ENCODE measurements around the gene THUMPD2.
A peak's percentile ranks its signal among the peaks of the same experiment; 100 is the strongest.

THUMPD2 gene

DNA sequence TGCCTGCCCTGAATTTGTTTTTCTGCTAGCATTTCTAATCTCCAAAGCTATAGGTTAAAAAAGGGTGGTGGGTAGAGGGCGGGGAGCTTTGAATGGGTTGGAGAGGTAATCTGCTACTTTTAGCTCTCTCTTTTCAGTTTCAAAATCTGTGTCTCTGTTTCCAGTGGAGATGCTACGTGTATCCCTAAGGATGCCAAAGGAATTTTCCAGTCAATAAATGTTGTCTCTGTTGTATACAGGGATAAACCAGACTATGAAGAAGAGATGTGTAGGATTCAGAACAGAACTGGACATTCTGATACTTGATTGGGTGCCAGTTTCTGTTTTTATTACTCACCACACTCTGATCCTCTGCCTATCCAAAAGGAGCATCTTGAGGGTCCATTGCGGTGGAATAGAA lies 63.2 kb downstream of the THUMPD2 start:
- DNase-seq, result no peak

- DNase-seq, result no peak
Observed at GRCh38 chr2:39715095-39715494, 64.0 kb downstream of the THUMPD2 start.

DNA sequence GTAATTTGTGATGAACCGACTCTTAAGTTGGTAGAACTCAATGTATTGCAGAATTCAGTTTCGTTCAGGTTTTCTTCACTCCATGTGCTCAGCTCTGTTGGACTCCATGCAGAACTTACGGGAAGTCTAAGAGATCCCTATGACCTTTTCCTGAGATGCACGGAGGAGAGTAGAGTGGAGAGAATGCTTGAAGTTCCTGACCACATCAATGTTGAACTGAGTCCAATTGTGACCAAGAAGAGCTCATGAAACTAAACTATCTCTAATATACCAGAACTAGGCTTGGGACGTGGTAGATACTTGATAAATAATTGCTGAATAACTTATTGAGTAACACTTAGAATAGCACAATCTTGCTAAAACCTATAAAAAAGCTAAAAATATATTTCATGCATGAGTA lies 66.1 kb downstream of the THUMPD2 start:
- no peak for DNase-seq

DNA sequence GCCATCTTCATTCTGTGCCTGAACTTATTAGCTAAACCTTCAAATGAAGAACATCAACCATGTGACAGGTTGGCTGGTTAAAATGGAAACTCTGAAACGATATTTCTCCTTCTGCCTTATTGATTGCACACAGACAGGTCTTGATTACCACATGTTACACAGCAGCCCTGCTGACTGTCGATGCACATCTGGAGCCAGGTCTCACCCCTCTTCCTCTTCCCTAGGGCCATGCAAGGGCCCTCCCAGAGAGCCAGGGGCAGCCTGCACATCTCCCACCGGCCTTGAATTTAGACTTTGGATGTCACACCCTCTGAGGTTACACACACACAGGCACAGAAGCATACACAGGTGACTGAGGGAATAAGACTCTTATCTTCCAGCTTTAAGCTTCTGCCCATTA lies 68.3 kb downstream of the THUMPD2 start:
- DNase-seq, result no peak

DNA sequence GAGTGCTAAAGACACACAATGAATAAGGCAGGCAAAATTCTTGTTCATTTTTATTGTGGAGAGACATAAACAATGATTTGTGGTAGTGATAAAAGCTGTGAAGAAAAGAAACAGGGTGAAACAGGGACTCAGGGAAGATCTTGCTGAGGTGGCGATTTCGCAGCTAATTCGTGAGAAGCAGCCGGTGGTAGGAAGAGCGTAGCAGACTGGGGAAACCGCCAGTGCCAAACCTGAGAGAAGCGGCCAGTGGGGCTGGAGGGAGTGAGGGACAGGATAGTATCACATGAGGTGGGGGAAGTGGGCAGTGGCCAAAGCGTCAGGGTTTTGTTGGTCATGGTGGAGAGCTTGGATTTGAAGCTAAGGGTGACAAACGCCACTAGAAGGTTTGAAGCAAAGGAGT lies 71.1 kb downstream of the THUMPD2 start:
- no peak for DNase-seq

GRCh38 chr2:39706945-39707344 lies 72.1 kb downstream of the THUMPD2 start:
- no peak for DNase-seq

DNA sequence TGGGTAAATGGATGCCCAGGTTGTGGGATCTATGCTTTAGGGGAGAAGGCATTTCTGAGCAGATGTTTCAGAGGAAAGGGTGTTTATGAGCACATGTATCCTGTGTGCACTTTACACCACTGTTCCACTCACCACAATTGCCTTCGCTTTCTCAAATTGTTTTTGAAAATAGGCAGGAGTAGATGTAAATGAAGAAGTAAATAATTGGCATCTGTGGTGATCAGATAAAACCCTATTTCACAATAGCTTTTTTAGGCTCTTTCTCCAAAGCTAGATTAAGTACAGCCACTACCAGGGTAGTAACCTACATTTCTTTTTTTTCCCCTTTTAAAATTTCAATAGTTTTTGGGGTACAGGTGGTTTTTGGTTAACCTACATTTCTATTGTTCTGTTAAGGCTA lies 72.7 kb downstream of the THUMPD2 start:
- no peak for DNase-seq

DNA sequence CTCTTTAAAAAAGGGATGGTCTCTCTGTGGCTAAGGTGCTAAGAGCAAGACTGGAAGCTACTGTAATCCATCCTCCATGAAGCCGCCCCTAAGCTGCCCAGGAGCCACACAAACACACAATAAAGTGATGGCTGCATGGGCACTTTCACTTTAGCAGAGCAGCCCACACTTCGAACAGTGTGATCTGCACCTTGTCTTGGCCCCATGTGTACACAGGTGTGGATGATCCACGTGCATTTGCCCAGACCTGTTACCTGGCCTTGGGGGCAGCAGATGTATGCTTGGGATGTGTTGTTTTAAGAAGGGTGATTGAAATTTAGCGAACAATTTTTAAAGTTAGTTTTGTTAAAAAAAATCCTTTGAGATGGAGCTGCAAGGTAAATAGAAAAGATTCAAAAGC lies 73.4 kb downstream of the THUMPD2 start:
- DNase-seq, result no peak

DNA sequence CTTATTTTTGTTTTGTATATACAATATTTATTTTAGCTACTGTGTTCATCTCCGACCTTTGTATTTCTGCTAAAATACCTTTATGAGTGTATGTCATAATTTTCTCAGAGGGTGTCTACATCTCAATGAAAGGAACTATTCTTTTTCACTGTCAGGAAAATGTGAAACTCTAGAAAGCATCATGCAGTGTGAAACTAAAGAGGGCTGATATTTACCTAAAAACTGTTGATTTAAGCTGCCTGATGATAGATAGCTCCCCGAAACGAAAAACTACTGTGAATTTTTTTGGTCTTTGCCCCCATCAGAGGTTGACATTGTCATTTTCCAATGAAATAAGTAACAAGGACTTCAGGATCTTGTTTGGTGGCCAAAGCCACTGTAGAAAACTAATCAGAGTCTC lies 74.5 kb downstream of the THUMPD2 start:
- no peak for DNase-seq

DNA sequence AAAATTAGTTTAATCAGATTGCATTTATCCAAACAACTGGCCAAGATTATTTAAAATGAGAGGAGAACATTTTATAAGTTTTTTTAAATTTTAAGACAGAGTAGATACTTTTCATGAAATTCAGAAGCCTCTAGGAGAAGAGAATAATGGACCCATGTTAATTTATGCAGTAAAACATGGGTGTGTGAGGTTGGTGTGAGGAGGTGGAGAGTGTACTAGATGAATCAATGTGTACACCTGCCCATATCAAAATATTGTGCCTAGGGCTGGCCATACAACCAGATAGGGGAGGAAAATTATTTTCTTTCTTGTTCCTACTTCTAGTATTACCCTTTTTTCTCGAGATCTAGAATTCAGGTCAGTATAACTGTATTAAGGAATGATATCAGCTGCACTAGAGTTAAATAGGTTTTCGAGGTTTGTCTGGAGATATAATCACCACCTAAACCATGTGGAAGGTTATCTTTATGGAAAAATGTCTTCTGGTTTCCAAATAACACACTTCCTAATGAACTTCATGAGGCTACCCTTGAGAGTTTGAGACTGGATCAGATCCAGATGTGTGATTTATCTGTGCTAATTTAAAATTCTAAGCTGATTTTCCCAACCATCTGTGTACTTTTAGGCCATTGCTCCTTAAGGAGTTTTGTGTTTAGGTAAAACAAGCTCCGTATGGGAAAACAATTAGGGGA lies 75.7 kb downstream of the THUMPD2 start:
- DNase-seq, result no peak

DNA sequence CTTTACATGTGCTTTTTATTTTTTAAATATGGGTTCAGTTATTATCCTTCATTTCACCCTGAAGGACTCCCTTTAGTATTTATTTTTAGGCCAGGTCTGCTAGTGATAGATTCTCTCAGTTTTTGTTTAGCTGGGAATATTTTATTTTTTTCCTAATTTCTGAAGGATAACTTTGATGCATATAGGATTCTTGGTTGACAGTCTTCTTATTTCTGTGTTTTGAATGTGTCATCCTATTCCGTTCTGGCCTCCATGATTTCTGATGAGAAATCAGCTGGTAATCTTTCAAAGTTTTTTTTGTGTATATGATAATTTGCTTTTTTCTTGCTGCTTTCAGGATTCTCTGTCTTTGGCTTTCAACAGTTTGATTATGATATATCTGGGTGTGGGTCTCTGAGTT lies 77.9 kb downstream of the THUMPD2 start:
- DNase-seq, result no peak

DNA sequence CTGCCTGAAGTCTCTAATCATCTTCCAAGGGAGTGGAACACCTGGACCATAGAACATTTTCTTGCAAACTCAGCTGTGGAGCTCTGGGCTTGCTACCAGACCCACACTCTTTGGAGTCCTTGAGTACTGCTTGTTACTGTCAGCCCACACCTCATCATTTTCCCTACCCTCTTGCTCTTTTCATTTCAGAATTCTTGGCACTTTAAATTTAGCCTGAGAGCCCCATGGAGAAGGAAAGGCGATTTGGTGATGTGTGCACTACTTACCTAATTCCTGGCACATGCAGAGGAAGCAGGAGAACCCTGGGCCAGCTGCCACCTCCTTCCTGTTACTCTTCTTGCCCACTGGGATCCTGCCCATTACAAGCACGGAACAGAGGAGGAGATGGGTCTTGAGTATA lies 81.6 kb downstream of the THUMPD2 start:
- no peak for DNase-seq

DNA sequence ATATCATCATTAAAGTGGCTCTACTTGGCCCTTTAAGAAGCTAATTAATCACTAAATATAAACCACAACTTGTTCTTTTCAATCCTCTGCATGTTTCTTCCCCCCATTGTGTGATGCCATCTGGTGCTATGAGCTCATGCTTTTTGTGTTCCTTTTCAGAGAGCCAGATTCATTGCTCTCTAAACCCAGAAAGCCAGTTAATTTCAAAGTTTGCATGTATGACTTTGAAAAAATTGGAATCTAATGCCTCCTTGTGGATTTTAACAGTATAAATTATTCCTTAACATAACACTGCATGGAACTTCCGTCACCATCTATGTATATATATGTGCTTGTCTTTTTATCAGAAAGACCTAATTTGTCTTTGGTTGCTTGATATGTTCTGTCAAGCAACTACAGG lies 82.2 kb downstream of the THUMPD2 start:
- peak in 1 of 2 experiments; percentile 11 for DNase-seq

GRCh38 chr2:39696101-39696553 lies 82.9 kb downstream of the THUMPD2 start:
- no peak for DNase-seq

GRCh38 chr2:39693245-39693644 lies 85.8 kb downstream of the THUMPD2 start:
- DNase-seq, result no peak

DNA sequence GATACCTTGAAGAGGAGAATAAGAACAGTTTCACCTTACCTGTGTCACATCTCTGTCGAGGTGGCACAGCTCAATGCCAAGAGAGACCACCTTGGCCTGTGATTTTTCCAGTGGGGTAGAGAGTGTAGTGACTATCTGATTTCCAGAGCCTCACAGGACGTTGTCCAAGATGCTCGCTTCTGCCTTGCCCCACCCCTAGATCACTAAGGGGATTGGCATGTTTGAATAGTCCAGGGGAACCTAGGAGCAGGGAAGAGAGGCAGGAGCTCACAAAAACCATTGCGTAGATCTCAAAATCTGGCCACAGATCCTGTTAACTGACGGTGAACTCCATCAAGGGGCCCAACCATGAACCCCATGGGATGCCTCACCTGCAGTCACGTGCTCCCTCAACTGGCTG lies 89.2 kb downstream of the THUMPD2 start:
- DNase-seq, result no peak

DNA sequence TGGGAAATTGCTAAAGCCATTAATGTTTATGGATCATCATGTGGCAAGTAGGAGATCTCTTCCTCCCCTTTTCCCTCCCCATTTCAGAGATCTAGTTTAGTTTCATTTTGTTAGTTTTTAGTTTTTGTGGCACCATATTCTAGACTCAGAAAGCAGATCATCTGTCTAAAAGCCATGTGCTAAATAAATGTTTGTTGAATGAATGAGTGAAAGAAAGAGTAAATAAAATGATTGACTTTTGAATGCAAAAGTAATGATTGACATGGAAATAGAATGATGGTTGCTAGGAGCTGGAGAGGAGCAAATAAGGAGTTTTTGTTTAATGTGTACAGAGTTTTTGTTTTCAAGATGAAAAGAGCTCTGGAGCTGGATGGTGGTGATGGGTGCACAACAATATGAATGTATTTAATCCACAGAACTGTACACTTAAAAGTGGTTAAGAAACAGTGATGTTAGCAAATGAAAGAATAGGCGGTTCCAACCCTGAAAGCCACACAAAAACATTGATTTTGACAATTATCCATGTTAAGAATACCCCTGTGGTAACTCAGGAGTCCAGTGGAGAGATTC lies 89.7 kb downstream of the THUMPD2 start:
- no peak for DNase-seq

GRCh38 chr2:39688181-39688580 lies 90.9 kb downstream of the THUMPD2 start:
- DNase-seq, result no peak

- DNase-seq, result no peak
Observed at GRCh38 chr2:39686456-39686855, 92.6 kb downstream of the THUMPD2 start.

Measured in SW 1271 (cell line).